Measurements from ENCODE around the gene ITGAE. TPM values are rescaled to one million over a fixed set of nuclear protein-coding genes. Genes with fewer than 3 reads are reported as not detected.
"Not testable (repeated sequence)": the region's sequence is repeated elsewhere in the genome, so short reads cannot be mapped to it uniquely, and the experiment has no call there.

Gene ITGAE
- total RNA-seq, 1 experiment from 2014 or later, result 60.2 TPM

DNA sequence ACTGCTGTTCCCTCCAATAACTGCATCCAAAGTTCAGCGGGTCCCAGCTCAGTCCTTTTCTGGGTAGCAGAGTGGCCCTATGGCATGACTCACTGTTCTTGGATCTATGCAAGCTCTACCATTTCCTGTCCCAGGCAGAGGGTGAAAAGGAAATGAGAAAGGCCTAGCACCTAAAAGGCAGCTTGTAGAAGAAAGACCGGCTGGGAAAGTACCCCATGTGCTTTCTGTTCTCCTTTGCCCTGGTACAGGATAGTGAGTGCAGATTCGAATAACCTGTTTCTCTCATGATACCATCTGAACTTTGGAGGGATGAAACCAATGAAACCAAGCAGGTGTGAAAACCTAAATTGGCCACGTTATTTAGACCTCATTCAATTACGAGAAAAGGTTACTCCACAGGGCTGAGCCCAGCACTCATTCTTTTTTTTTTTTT, 90.0 kb downstream of the ITGAE start:
- CTCF ChIA-PET, result no interaction called here
- intact Hi-C loops (cut with micrococcal nuclease; ENCODE audit: unreplicated experiment), result no loop called here
- no peaks in the 10 kb centered on the region for H3K9me3 ChIP-seq (ENCODE audit: low read depth, low read length, poor library complexity, severe bottlenecking)

DNA sequence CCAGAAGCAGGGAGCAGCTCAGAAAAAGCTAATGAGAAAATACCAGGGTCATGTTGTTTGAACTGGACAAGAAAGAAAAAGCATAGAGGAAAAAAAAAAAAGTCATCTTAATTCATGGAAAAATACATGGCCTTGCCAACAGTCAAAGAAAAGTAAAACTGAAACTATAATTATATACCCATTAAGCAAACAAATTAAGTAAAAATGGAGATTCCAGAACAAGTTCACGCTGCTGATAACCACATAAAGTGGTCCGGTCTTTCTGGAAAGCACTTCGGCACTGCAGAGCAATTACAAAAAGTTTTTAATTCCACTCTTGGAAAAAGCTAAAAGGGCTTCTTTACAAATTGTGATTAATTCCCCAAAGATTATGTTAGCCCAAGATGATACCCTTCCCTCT, 92.6 kb downstream of the ITGAE start:
- DNase-seq (ENCODE audit: low spot score), result no peak
- TF ChIP-seq, protein P1, sequence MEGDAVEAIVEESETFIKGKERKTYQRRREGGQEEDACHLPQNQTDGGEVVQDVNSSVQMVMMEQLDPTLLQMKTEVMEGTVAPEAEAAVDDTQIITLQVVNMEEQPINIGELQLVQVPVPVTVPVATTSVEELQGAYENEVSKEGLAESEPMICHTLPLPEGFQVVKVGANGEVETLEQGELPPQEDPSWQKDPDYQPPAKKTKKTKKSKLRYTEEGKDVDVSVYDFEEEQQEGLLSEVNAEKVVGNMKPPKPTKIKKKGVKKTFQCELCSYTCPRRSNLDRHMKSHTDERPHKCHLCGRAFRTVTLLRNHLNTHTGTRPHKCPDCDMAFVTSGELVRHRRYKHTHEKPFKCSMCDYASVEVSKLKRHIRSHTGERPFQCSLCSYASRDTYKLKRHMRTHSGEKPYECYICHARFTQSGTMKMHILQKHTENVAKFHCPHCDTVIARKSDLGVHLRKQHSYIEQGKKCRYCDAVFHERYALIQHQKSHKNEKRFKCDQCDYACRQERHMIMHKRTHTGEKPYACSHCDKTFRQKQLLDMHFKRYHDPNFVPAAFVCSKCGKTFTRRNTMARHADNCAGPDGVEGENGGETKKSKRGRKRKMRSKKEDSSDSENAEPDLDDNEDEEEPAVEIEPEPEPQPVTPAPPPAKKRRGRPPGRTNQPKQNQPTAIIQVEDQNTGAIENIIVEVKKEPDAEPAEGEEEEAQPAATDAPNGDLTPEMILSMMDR (conservative IDR thresholded peaks at IDR 0.05; ENCODE audit: low read depth, low read length), result no peak
- TF ChIP-seq EZH2 (IDR thresholded peaks at IDR 0.05; ENCODE audit: borderline replicate concordance, low read depth, low read length, poor library complexity, severe bottlenecking), result no peak
- Histone ChIP-seq H3K4me3 (ENCODE audit: low read depth, low read length, poor library complexity, severe bottlenecking) (no peak overlapping the region), H3K27me3 (replicated peaks; ENCODE audit: insufficient read depth, low read depth, low read length, poor library complexity) (no peaks in the 10 kb centered on the region), H3K27ac (ENCODE audit: low read depth, low read length, poor library complexity, severe bottlenecking) (no peak overlapping the region), H3K9me3 (ENCODE audit: low read depth, low read length, poor library complexity, severe bottlenecking) (no peaks in the 10 kb centered on the region), H3K4me1 (ENCODE audit: insufficient read depth, low read length, poor library complexity, severe bottlenecking) (no peaks in the 10 kb centered on the region), H3K36me3 (ENCODE audit: insufficient read depth, low read length, poor library complexity, severe bottlenecking) (no peaks in the 10 kb centered on the region)
- intact Hi-C loops (cut with micrococcal nuclease; ENCODE audit: unreplicated experiment), result no loop called here
- BruUV-seq (replicated peaks), result no TSS peak
- ChIA-PET CTCF (no interaction called here), POLR2A (ENCODE audit: low non-redundant PET) (no interaction called here)

More for the DNA sequence above, 90.0 kb downstream of the ITGAE start:
- H3K4me1 ChIP-seq (ENCODE audit: insufficient read depth, low read length, poor library complexity, severe bottlenecking), result no peaks in the 10 kb centered on the region
- no TSS peak for BruUV-seq (replicated peaks)
- POLR2A ChIA-PET (ENCODE audit: low non-redundant PET), result no interaction called here
- TF ChIP-seq EZH2 (IDR thresholded peaks at IDR 0.05; ENCODE audit: borderline replicate concordance, low read depth, low read length, poor library complexity, severe bottlenecking), result no peak
- TF ChIP-seq, protein P1 (conservative IDR thresholded peaks at IDR 0.05; ENCODE audit: low read depth, low read length), result no peak
- H3K36me3 ChIP-seq (ENCODE audit: insufficient read depth, low read length, poor library complexity, severe bottlenecking), result peaks cover 14% of the 10 kb centered on the region
- DNase-seq (ENCODE audit: low spot score), result no peak
- no peaks in the 10 kb centered on the region for H3K27me3 ChIP-seq (replicated peaks; ENCODE audit: insufficient read depth, low read depth, low read length, poor library complexity)
- no peak overlapping the region for H3K27ac ChIP-seq (ENCODE audit: low read depth, low read length, poor library complexity, severe bottlenecking)
- no peak overlapping the region for H3K4me3 ChIP-seq (ENCODE audit: low read depth, low read length, poor library complexity, severe bottlenecking)

DNA sequence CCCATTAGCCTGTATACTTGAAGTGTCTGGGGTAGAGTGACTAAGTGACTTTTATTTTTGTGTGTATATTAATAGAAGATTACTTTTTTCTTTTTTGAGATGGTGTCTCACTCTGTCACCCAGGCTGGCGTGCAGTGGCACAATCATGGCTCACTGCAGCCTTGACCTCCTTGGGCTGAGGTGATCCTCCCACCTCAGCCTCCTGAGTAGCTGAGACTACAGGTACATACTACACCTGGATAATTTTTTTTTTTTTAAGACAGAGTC, 95.3 kb downstream of the ITGAE start:
- POLR2A ChIA-PET (ENCODE audit: low non-redundant PET); CTCF ChIA-PET; DNase-seq (ENCODE audit: low spot score); H3K4me1 ChIP-seq (ENCODE audit: insufficient read depth, low read length, poor library complexity, severe bottlenecking); H3K9me3 ChIP-seq (ENCODE audit: low read depth, low read length, poor library complexity, severe bottlenecking); H3K36me3 ChIP-seq (ENCODE audit: insufficient read depth, low read length, poor library complexity, severe bottlenecking); intact Hi-C loops (cut with micrococcal nuclease; ENCODE audit: unreplicated experiment); H3K4me3 ChIP-seq (ENCODE audit: low read depth, low read length, poor library complexity, severe bottlenecking); H3K27ac ChIP-seq (ENCODE audit: low read depth, low read length, poor library complexity, severe bottlenecking); BruUV-seq (replicated peaks); H3K27me3 ChIP-seq (replicated peaks; ENCODE audit: insufficient read depth, low read depth, low read length, poor library complexity): not testable (repeated sequence)

DNA sequence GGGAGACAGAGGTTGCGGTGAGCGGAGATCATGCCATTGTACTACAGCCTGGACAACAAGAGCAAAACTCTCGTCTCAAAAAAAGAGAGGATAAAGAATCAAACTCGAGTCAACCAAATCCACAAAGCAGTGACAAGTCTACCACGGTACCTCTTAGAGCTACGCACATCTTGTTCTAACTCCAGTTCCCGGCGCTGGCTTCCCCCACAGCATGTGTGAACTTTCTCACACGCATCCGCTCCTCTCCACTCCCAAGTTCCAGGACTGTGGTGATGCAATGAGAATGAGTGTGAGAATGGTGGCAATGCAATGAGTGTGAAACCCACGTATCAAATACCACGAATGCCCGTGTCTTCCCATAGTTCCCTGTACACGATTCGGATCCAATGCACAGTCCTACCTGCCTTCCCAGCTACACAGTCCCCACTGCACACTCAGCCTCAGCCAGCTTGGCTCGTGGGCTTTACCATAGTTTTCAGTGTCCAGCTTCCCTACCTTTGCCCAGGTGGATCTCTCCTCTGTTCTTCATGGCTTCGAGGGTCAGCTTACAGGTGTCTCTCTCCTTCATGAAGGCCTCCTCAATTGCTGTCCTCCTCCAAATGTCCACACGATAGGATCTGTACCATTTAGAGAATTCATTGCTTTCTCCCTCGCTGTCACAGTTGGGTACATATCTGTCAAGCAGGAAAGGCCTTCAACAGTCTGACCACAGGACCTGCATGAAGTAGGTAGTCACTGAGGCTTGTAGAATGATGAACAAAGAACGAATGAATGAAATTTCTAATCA, 95.9 kb downstream of the ITGAE start:
- intact Hi-C loops (cut with micrococcal nuclease; ENCODE audit: unreplicated experiment), result no loop called here
- Histone ChIP-seq H3K4me1 (ENCODE audit: insufficient read depth, low read length, poor library complexity, severe bottlenecking) (no peaks in the 10 kb centered on the region), H3K36me3 (ENCODE audit: insufficient read depth, low read length, poor library complexity, severe bottlenecking) (no peaks in the 10 kb centered on the region), H3K9me3 (ENCODE audit: low read depth, low read length, poor library complexity, severe bottlenecking) (no peaks in the 10 kb centered on the region), H3K27me3 (replicated peaks; ENCODE audit: insufficient read depth, low read depth, low read length, poor library complexity) (no peaks in the 10 kb centered on the region), H3K27ac (ENCODE audit: low read depth, low read length, poor library complexity, severe bottlenecking) (no peak overlapping the region), H3K4me3 (ENCODE audit: low read depth, low read length, poor library complexity, severe bottlenecking) (no peak overlapping the region)
- no TSS peak for BruUV-seq (replicated peaks)
- ChIA-PET POLR2A (ENCODE audit: low non-redundant PET) (interaction anchor here (0.6 kb wide), 2 partner anchors 22 to 868 kb away, joined by 4 read pairs; no protein-coding TSS in a partner anchor), CTCF (no interaction called here)
- no peak for DNase-seq (ENCODE audit: low spot score)
- no peak for TF ChIP-seq EZH2 (IDR thresholded peaks at IDR 0.05; ENCODE audit: borderline replicate concordance, low read depth, low read length, poor library complexity, severe bottlenecking)
- TF ChIP-seq, protein P1 (conservative IDR thresholded peaks at IDR 0.05; ENCODE audit: low read depth, low read length), result no peak

DNA sequence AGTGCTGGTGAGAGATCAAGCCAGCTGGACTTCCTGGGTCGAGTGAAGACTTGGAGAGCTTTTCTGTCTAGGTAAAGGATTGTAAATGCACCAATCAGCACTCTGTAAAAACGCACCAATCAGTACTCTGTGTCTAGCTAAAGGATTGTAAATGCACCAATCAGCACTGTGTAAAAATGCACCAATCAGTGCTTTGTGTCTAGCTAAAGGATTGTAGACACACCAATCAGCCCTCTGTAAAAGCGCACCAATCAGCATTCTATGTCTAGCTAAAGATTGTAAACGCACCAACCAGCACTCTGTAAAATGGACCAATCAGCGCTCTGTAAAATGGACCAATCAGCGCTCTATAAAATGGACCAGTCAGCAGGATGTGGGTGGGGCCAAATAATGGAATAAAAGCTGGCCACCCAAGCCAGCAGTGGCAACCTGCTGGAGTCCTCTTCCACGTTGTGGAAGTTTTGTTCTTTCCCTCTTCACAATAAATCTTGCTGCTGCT, 98.9 kb downstream of the ITGAE start:
- H3K4me1 ChIP-seq (ENCODE audit: insufficient read depth, low read length, poor library complexity, severe bottlenecking); H3K4me3 ChIP-seq (ENCODE audit: low read depth, low read length, poor library complexity, severe bottlenecking); H3K27ac ChIP-seq (ENCODE audit: low read depth, low read length, poor library complexity, severe bottlenecking); BruUV-seq (replicated peaks); CTCF ChIA-PET; POLR2A ChIA-PET (ENCODE audit: low non-redundant PET); H3K27me3 ChIP-seq (replicated peaks; ENCODE audit: insufficient read depth, low read depth, low read length, poor library complexity); H3K36me3 ChIP-seq (ENCODE audit: insufficient read depth, low read length, poor library complexity, severe bottlenecking); intact Hi-C loops (cut with micrococcal nuclease; ENCODE audit: unreplicated experiment); H3K9me3 ChIP-seq (ENCODE audit: low read depth, low read length, poor library complexity, severe bottlenecking); DNase-seq (ENCODE audit: low spot score): not testable (repeated sequence)

Data from A673 (cell line).